Measurements from ENCODE around the gene CDK5R2.

CDK5R2 gene

DNA sequence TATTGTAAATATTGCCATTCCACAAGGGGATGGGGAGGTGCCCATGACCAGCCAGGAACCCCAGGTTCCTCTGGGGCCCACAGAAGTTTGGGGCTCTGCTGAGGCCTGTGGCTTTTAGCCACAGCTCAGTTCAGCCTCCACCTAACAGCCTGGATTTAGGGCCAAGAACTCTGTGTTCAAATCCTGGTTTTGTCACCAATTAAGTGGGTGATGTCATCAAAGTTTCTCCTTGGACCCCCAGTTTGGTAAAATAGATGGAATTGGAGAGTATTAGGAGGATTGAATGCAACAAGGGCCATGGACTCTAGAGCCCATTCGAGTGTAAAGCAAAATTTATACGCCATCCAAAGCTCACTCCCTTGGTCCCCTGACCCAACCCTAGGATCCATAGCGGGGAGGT, 28.7 kb downstream of the CDK5R2 start:
- DNase-seq (ENCODE audit: low read depth), result no peak

DNA sequence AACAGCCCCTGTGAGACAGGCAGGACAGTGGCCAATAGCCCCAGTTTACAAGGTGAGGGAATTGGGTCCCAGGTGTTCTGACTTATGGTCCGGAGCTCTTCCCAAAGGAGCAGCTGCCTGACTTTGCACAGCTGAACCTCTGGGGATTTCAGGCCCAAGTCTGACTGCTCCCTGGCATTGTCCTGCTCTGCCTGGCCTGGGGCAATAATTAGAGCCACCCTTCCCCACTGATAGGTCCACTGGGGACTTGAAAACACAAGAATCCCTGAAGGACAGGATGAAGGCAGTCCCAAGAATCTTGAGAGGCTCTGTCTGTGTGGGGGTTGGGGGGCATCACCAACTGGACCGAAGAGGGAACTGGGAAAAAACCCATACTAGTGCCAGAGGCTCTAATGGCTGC, 29.2 kb downstream of the CDK5R2 start:
- DNase-seq (ENCODE audit: low read depth), result no peak

DNA sequence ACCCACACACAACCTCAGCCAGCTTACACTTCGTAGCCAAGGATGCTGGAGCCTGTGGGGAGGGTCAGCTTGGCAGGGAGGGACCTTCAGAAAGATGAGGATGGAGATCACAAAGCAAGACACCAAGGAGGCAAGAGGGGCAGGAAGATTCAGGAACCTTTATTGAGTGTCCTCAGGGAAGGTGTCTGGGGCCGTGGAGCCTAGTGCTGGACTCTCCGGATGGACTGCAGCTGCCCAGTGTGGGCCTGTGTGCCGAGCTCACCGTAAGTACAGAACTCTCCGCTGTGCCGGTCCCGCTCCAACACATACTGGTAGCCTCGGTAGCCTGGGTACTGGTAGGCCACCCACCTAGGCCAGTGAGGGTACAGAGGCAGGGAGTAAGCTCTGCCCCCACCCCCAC, 30.6 kb downstream of the CDK5R2 start:
- no peak for DNase-seq (ENCODE audit: low read depth)

DNA sequence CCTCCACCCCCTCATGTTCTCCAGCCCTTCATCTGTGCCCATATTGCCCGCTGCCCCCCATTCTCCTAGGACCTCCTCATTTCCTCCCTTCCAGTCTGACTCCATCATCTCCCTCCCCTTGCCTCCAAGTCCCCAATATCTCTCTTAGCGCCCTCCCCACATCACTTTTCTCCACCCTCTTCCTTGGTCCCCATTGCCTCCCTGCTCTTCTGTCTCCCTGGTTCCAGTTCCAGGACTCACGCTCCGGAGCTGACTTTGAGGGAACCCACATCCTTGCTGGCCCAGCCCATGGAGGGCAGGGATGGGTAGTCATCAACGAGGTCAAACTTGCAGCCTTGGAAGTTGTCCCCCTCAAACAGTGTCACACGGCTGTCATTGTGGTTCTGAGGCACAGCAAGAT, 31.1 kb downstream of the CDK5R2 start:
- DNase-seq (ENCODE audit: low read depth), result no peak

DNA sequence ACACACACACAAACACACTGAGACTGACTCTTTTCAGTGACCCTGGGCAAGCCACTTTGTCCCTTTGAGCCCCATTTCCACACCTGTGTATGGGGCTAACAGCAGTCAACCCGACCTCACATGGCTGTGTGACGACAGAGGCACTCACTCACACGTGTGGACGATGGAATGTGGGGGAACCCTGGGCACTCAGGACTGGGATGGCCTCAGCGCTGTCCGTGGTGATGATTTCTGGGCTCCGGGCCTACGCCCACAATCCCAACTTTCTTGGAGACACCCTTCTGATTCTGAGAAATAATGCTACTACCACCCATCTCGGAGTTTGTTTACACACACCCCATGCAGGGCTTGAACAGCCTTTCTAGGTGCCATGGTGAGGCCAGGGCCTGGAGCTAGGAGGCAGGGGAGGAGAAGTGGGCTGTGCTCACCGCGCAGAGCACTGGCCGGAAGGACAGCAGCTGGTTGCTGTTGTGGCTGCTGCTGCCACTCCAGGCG, 32.3 kb downstream of the CDK5R2 start:
- no peak for DNase-seq (ENCODE audit: low read depth)

DNA sequence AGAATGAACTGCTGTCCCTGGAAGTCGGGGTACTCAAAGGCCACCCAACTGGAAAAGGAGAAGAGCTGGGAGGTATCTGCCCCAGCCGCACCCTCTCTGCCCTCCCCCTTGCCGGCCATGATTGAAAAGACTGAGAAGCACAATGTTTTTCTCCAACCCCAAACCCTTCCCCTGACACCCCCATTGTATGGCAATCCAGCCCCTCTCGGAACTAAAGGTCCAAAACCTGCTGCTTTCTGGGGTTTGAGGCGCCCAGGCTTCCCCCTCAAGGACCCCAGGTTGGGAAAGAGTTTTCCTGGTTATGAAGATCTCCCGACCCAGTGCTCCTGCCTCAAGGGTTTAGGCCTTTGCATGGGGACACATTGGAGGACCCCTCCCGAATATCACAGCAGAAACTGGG, 32.7 kb downstream of the CDK5R2 start:
- DNase-seq (ENCODE audit: low read depth), result no peak

DNA sequence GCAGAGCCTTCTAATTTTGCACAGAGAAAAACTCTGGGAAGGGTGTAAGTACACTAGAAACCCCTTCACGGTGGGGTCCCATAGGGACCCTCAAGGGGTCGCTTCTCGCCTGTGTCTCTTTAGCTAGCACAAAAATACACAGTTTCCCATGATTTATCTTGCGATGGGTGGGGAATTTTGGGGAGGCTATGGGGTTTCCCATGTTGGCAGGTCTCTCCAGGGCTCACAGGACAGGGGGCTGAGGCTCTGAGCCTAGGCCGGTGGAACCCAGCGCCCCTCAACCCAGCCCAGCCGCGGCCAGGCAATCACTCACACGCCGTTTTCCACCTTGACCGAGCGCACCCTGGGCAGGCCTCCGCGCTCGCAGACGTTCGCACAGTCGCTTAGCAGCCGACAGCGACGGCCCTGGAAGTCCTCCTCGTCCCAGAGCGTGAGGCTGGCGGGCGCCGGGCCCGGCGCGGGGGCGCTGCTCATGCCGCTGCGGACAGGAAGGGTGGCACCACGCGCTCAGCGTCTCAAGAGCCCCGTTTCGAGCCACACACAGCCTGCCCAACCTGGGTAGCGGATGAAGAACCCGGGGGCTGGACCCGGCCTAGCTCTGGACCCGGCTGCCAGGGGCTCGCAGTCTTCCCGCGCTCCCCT, 33.4 kb downstream of the CDK5R2 start:
- no peak for DNase-seq (ENCODE audit: low read depth)

DNA sequence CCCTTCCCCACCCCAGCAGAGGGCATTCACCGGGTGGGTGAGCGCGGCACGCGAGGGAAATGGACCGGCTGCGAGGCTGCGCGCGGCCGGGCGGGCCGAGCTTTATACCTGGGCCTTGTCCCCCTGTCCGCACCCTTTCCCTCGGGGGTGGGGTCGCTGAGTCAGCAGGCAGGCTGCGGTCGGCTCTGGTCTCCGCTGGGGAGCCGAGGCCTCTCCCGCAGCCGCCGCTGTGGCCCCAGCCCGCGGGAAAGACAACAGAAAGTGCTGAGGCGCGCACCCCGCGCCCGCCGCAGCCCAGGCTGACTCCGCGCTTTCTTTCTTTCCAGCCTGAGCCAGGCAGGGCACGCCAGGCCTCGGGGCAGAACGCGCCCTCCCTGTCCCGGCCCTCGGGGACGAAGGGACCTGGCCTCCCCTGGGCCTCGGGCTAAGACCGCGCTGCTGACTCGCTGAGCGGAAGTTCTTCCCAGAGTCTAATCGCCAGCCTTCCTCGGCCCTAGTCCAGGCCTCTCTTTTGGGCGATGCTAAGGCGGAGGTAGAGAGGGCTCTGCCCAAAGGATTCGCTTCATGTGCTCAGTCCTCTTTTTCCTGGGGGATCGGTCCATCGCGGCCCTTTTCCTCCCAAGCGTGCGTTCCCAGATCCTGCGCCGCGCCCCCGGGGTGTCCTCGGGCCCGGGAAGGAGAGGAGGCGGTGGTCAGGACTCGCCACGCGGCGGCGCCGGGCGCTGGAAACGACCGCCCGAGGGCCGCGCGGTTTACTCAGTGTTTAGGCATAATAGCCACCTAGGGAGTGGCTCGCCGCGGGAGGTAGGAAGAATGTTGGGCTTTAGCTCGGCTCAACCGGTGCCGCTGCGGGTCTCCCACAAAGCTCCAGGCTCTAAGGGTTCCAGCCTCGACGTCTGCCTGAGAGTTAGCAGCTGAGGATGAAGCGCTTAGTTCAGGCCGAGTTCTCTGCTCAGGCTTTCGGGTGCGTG, 34.2 kb downstream of the CDK5R2 start, which contains the start of gene CRYBA2:
Gene CRYBA2, minus strand, starts transcription at position 78 of the 971 bp plus-strand sequence. CDS start 246 bp downstream, outside the sequence.
- no peak for DNase-seq (ENCODE audit: low read depth)

DNA sequence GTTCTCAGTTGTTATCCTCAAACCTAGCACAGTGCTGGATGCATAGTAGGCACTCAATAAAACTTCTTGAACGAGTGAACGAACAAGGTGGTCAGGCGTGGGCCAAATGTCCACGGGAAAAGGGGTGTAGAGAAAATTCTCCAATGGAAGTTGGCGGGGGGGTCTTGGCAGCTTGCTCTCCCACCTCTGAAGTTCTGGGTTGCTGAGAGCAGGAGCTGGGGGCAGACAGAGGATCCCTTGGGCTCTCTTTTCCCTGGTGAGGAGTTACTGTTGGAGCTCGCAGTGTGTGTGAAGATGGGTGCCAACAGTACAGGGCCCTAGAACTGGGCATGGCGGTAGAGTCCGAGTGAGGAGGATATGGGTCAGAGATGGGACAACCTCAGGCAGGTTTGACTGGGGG, 36.1 kb downstream of the CDK5R2 start:
- DNase-seq (ENCODE audit: low read depth), result no peak

DNA sequence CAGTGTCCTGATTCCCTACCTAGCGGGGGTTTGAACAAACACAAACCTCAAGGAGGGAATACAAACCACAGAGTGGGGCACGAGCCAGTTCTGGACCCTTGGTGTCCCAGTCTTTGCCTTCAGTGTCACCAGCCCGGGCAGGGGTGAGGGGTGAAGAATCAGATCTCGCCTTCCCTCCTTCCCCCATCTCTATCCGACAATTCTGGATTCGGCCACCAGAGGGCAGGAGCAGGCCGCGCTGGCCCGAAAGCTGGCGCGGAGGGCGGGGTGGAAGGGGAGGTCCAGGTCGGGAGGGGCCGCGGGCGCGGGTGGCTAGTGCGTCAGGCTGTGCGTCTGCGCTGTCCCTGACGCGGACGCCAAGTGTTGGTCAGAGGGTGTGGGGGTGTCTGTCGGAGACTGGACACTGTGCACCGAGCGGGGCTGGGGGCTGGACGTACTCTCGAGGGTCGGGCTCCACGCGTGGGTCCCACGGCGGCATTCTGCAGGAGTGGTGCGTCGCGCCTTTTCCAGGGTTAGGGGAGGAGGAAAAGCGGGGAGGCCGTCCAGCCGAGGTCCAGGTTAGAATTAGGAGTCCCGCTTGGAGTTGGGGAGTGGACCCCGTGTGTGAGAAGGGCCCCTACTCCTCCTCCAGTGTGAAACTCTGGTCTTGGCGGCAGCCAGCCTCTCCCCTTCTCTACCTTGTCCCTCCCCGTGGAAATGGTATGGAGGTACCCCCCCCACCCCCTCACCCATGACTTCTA, 36.7 kb downstream of the CDK5R2 start:
- DNase-seq (ENCODE audit: low read depth), result peak; percentile 79

DNA sequence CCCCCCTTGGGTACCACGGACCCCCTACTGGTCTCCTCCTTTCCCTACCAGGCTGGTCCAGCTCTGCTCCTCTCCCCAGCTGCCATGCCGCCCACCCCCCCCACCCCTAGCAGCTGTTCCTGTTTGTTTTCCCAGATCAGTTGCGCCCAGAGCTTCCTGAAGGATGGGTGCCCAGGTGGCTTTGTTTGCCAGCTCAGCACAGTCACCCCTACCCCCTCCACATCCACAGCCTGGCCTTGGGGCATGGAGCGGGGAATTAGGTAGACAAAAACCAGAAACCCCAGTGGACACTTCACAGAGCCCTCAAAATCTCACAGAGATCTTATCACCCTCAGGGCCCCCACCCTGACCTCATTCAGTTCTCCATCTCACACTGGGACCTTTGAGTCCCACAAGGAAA, 37.5 kb downstream of the CDK5R2 start:
- no peak for DNase-seq (ENCODE audit: low read depth)

DNA sequence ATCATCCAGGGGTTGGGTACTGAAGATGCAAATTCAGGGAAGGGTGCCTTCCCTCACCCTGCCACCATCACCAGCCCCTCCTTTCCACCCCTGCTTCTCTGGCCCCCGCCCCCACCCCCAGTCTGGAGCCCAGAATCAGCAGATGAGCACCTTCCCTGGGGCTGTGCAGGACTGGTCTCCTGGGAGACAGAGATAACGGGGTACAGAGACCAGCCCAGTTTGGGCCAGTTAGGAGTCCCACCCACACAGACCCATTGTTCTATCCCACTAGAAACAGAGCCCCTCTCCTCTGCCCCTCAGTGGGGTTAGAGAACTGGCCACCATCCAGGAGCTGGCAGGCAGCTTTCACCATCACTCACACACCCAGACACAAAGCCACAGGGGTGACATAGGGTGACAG, 38.3 kb downstream of the CDK5R2 start:
- no peak for DNase-seq (ENCODE audit: low read depth)

DNA sequence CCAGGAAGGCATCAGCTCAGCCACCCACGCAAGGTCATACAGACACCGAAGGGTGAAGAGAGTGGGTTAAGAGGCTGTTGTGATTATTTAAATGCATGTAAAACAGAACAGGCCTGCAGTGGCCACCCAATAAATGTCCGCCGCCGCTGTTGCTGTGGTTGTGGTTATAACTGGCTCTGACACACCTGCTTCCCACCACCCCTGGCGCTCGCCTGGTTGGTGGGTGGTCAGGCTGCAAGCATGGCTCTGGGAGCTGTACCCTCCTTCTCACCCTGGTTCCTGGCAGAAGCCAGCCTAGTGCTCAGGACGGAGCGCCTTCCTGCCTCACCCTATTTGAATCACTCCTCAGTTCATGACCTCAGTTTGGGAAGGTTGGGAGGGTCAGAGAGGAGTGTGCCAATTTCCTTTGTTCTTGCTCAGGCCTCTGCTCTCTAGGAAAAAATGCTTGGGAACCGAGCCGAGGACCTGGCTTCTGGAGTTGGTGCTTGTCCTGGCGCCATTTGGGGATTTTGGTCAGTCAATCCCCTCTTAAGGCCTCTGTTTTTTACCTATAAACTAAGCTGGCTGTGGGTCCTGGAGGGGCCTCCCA, 39.0 kb downstream of the CDK5R2 start:
- no peak for DNase-seq (ENCODE audit: low read depth)

DNA sequence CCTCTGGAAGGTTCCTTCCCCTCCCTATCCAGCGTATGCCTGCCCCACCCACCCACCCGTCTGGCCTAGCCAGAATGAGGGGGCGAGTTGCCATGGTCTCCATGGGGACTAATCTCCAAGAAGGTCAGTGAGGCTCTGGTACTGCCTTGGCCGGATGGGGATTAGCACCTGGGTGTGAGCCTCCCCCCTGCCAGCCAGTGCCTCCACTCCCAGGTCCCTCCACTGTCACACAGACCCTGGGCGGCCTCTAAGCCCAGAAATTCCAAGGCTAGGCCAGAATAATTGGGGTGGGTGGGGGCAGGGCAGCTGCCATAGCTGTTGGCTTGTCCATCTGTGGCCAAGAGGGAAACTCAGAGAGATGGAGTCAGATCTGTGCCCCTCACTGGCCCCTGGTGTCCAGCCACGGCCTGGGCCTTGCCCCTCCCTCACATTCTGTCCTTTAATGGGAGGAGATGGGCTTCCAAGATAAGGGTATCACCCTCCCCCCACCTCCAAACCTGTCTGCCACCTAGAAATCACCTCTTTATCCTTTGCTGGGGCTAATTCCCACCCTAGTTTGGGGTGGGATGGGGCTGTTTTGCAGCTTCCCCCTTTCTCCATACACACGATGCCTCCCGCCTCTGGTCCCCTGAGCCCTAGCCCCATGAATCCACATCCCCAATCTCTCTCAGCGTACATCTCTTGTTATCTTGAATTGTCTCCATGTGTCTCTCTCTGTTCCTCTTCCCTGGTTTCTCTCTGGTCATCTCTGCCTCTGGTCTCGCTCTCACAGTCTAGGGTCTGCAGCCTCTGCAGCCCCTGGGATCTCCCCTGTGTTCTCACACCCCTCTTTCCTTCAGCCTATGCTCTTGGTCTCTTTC, 39.8 kb downstream of the CDK5R2 start:
- no peak for DNase-seq (ENCODE audit: low read depth)

DNA sequence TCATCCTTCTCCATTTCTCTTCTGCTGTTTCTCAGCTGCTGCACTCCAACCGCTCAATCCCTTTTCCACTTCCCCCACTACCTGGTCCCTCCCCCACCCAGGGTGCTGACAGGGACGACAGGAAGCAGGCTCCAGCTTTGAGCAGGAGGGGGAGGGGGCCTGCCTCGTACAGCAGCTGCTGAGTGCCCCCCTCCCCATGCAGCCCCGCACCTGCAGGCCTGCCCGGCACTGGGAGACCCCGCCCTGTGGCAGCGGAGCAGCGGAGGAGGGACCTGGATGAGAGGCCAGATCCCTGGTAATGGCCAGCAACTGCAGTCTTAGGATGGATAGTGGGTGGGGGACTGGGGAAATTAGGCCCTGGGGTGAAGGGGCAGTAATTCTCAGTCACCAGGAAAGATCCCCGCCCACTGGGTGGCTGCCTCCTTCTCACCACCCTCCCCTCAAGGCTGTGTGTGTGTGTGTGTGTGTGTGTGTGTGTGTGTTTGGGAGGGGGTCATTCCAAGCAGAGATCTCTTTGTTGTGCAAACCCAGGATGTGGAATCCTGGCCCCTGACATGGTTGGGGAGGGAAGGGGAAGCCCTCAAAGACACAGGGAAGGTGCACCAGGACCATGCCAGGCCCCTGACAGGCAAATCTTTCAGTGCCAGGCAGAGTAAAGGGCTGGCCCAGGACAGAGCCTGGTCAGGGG, 40.6 kb downstream of the CDK5R2 start:
- DNase-seq (ENCODE audit: low read depth), result no peak

DNA sequence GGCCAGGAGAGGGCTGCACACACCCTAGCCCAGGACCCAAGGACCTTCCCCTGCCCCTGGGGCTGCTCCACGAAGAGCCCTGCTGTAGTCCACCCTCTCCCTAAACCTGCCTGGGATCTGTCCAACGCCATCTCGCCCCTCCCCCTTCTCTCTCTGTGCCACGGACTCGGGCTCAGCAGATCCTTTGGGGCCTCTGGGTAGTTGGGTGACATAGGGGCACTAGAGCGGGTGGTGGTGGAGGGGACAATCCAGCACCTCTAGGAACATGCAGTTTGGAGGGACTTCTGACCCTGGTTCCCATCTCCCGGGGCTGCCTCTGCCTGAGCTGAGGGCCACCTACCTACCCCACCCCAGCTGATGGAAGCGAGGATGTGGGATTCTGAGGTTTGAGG, 41.1 kb downstream of the CDK5R2 start:
- no peak for DNase-seq (ENCODE audit: low read depth)

DNA sequence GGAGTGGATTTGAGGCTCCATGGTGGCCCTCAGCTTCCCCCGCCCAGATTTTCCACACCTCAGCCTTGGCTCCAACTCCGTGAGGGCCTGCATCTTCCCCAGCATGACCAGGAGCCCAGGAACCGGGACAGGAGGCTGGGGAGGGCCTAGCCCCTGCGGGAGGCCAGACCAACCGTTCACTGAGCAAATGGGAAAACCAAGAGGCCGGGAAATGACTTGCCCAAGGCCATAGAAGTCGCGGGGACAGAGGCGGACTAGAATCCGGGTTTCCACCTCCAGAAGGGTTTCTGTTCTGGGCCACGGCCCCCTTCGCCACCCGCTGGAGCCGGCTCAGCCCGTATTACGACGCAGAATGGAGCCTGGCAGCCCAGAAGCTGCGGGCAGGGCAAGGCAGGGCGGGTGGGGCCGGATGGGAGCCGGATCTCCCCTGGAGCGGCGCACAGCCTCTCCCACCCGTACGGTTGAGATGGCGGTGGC, 41.7 kb downstream of the CDK5R2 start:
- DNase-seq (ENCODE audit: low read depth), result no peak

DNA sequence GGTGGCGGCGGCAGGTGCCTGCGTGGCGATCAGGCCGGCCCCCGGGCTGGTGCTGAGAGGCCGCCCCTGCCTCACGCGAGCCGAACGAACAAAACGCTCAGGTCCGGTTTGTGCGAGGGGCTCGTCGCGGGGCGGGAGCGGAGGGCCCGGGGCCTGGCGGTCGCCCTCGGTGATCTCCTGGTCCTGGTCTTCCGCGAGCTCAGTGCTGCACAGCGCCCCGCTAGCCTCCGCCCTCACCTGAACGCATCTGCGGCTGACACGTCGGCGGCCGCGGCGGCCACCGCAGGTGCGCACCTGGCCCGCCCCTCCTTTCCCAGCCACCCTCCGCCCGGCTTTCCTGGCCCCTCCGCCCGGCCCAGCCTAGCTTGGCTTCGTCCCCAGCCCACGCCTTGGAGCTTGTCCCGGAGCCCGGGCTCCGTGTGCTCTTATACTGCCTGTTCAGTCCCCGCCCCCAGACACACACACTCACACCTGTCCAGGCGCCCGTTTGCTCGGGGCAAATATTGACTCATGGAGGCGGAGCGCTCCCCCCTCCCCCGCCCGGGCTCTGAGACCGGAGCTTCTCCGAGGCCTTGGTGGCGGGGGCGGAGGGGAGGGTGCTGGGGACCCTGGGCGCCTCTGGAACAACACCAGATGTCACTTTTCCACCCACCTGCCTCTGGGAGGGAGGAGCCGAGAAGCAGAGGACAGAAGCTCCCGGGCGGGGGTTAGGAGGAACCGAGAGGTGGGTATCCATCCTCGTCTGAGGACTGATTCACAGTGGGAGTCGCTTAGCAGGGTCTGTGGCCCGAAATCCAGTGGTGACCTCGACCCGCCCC, 42.3 kb downstream of the CDK5R2 start:
- no peak for DNase-seq (ENCODE audit: low read depth)

Data from stimulated activated CD8-positive, alpha-beta memory T cell treated with anti-CD3 and anti-CD28 coated beads, Interleukin-7, amount 100 ng/mL, for 24 hours (primary cell).